Stimulated activated CD4-positive, alpha-beta T cell treated with anti-CD3 and anti-CD28 coated beads, TNF-alpha, amount 100 ng/mL, for 1 hour (primary cell): ENCODE measurements around the gene PLCB1.

Source experiments
- DNase-seq, 3 donors: peaks; one replicate each; pipeline ENCODE4 v3.0.0-alpha.2; 2020; ENCODE audit warnings: low read depth in 3 of 3, low spot score in 1 of 3

PLCB1 gene

DNA sequence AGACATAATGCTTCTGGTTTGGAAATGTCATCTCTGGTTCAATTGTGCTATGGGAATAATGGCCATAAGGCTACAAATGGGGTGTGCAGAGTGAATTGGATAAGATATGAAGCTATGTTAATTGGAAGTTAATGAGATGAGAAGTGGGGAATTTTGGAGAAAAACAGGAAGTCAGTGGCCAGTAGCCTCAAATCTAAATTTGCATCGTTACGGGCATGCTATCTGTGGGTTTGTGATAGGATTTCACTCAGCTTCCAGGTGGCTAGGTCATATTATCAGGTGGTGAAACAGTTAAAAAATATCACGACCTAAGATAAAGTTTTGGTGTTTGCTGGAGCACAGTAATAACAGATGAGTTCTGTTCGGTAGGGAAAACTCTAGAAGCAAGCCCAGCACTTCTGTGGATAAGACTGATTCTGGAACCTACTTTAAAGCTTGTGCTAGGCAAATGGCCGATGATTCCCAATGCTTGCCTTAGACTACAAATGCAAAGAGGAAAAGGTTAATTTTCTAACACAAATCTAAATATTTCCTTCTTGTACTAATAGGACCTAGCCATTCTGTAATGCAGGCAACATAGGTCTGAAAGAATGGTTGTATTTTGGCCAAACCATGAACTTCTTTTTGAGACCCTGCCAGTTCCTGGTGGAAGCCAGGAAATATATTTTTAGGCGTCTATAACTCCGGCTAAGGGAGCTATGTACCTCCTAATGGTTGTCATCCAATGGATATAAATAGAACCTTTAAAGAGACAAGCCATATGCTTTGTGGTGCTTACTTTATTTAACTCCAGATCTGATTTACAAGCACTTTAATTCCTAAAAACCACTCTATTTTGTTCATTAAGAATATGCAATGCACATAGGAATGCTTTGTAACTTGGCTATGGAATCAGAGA is 111.0 kb downstream of the PLCB1 start:
- DNase-seq: no peak

DNA sequence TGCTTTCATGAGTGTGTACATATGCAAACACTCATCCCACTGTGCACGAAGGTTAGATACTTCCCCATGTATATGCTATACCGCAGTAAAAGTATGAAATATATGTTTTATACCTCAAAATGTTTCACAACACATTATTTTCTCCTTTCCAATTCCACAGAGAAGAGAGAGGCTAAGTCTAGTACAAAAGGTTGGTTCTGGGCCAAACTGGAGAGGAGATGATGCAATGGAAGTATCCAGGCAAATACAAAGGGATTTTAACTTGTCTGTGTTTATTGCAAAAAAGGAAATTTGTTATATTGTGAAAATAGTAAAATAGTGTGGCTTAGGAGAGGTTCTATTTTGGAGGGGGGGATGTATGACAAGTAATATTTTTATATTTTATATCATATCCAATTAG is 112.6 kb downstream of the PLCB1 start:
- DNase-seq: no peak

DNA sequence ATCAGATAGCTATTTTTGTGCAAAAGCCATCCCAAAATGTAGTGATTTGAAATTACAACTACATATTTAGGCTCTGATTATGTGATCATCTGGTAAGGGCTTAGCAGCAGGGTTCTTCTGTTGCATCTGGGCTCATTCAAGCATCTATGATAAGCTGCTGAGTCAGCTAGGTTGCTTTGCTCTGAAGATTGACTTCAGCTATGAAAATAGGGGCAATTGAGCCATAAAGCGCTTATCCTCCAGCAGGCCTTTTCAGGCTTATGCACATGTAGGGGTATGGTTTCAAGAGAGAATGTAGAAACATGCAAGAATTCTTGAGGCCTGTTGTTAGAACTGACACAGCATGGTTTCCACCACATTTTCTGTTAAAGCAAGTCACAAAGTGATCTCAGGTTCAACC is 114.1 kb downstream of the PLCB1 start:
- DNase-seq: no peak

DNA sequence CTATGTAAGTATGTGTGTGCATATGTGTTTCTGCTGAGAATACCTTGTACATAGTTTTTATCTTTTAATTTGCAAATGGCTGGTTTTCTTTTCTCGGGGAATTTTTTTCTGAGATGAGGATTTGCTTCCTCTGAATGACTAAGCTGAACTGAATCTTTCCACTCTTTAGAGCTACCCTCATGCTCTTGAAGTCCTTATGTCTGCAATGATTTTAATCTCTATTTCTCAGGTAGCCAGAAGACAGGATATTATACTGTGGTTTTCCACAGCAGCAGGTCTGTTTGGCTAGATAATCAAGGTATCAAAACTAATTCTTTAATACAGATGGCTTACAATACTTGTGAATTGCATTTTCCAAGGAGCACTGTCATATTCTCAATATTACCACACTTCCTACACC is 114.7 kb downstream of the PLCB1 start:
- DNase-seq: no peak

DNA sequence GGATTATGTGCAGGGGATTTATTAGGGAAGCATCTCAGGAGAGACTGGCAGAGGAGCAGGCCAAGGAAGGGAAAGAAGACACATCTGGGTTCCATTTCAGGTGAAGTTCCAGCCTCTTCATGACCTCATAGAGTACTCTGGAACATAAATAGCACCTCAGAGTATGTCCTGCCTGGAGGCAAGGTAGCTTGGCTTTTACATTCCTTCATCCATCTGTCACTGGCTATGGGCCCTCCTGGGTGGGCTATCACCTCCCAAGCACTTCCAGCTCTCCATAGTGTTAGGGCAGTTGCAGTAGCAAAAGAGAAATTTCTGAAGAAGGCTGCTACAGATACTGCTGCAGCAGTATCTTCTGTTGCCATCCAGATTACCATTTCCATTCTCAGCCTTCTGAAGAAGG is 116.0 kb downstream of the PLCB1 start:
- DNase-seq: no peak

DNA sequence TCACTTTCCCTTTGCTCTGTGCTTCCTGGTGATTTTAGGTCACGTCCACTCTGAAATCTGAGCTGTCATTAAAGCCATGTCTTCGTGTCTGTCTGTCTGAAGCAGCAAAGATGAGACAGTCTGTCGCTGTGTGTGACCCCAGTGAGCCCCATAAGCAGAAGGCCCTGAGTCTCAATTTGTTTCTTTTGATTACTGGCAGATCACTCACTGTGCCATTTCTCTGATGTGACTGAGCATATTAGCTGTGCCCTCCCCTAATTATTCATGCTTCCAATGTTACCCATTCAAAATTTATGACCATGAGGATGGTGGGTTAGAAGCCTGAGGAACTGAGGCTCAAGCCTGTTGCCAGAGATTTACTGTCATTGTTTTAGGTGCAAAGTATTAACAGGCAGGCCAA is 117.6 kb downstream of the PLCB1 start:
- DNase-seq: no peak

DNA sequence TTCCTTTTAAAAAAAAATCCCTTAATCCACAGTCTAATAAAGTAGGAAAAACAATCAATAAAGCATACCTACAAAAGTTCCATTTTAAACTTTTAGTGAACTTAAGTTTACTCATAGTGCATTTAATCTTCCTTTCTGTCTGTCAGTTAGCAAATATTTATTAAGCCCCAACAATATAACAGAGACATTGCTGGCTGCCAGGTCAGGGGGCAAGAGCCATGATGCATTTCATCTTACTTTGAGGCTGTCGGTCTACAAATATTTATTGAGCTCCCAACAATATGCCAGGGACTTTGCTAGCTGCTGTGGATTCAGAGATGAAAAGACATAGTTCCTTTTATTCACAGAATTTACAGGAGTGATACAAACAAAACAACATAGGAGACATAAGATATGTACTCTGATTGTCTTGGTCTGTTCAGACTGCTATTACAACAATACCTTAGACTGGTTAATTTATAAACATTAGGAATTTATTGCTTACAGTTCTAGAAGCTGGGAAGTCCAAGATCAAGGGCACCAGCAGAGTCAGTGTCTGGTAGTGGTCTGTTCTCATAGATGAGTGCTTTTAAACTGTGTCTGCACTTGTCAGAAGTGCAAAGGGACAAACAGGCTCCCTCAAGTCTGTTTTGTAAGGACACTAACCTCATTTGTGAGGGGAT is 118.6 kb downstream of the PLCB1 start:
- no peak for DNase-seq

DNA sequence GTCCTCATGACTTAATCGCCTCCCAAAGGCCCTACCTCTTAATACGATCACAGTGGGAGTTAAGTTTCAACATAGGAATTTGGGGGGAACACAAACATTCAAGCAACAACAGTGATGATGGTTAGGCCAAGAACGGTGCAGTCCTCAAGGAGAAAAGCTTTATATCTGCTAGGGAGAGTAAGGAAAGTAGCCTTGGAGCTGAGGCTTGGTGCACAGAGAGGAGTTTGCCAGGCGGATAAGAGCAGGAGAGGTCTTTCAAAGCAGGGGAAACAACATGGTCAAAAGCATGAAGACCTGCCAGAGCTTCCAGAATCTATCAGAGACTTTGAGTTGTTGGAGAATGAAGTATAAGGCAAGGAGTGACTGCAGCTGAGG is 119.1 kb downstream of the PLCB1 start:
- DNase-seq: no peak

DNA sequence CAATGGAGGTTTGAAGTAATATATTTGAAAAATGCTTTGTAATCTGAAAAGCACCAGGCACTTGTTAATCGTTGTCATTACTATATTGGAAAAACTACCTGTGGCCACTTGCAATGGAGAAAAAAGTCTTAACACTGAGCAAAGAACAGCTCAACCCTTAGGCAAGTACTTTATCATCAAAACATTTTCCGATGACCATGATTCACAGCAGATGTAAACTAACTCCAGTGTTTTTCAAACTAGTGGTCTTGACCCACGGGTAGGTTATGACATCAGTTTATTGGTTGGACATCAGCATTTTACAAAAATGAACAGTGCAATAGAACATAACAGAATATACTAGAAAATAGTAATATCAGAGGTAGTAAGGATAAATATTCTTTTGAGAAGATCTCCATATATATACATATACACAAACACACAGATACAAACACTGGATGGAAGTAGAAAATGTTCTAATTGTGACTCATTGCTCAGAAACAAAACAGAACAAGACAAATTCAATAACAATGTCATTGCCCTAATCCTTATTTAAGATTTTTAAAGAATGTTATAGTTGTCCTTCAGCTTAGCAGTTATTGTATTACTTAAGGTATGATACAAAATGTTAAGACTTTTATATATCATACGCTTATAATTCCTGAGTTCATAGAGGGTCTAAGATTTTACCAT is 123.0 kb downstream of the PLCB1 start:
- DNase-seq: no peak

DNA sequence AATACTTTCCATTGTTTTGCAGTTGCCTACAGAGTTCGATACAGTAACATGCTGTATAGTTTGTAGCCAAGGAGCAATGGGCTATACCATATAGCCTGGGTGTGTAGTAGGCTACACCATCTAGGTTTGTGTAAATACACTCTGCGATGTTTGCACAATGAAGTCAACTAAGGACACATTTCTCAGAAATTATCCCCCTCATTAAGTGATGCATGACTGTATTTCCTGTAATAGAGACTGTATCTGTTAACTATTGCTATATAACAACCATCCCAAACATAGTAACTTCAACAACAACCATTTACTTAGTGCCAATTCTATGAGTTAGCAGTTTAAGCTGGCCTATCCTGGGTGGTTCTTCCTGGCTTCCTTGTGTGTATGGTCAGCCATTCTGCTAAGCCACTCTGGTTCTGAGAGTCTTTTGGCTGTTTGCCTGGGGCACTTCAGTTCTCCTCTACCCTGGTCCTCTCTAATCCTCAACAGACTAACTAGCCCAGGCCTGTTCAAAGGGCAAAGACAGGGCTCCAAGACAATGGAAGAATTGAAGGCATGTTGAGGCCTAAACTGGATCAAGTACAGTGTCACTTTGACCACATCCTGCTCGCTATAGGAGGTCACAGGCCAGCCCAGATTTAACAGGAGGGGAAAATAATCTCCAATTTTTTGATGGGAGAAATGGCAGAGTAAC is 124.0 kb downstream of the PLCB1 start:
- no peak for DNase-seq

DNA sequence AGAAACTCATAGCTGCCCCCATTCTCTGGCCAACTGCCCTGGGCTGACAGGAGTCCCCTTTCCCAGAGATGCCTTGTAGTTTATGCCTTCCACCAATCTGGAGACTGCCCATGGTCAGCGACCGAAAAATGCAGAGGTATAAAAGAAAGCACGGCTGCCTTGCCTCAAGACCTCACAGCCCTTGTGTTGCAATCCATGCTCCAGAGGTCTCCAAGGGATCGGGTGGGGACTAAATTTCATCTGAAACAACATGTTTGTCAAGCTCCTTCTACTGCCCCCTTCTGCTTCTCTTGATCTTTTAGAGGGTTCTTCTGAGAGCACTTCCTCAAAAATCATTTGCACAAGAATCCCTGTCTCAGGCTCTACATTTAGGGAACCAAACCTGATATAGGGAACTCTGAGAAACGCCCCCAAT is 128.8 kb downstream of the PLCB1 start:
- no peak for DNase-seq

DNA sequence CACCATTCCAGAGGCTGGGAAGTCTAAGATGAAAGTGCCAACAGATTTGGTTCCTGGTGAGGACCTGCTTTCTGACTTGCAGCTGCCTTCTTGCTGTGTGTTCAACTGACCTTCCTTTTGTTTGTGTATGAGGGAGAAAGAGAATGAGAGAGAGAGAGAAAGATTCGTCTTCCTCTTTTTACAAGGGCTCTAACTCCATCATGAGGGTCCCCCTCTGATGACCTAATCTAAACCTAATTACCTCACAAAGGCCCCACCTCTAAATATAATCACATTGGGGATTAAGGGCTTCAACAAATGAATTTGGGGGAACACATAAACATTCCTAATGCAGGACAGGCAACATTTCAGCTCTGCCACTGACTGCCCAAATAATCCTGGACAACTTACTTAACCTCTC is 130.7 kb downstream of the PLCB1 start:
- no peak for DNase-seq

DNA sequence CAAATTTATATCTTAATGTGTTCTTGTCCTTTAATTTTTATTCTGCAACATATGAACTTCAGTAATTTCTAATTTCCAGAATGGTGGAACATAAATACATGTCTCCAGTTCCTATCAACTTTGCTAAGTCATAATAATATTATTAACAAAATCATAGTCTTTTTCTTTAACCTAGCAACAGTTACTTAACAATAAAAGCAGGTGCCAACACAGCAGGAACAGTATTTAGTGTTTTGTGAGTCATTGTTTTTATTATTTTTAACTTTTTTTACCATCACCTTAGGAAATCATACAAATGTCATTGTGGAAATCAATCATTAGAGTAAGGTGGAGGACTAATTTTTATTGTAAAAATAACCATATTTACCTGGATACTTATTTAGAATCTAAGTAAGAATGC is 133.5 kb downstream of the PLCB1 start:
- no peak for DNase-seq

DNA sequence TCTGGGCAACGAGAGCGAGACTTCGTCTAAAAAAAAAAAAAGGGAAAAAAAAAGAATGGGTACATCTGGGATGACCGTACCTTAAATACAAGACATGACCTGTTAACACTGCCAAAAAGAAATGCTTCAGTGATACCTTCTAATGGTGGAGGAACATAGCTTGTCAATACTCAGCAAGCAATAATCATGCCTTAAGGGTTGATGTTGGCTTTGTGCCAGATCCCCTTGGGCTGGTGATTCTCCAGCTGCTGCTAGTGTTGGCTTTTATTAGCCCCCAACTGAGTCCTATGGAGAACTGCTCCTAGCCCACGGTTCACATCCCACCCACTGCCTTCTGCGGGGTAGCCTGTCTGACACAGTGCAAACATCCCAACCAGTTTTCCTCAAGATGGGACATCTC is 134.9 kb downstream of the PLCB1 start:
- DNase-seq: no peak

DNA sequence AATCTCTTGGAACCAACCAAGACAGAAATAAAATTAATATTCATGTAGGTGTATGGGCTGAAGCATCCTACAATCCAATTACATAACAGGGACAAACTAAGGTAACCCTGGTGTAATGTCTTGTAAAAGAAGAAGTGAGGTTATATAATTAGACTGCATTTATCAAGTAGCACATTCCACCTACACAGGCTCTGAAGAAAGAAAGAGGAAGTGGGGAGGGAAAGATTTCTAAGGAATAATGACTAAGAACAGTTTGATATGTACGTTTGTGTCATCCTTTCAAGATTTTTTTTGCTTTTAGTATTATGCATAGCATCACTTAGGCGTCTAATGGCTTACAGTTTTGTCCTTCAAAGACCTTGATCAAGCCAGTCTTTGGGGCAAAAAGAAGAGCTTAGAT is 139.7 kb downstream of the PLCB1 start:
- no peak for DNase-seq

DNA sequence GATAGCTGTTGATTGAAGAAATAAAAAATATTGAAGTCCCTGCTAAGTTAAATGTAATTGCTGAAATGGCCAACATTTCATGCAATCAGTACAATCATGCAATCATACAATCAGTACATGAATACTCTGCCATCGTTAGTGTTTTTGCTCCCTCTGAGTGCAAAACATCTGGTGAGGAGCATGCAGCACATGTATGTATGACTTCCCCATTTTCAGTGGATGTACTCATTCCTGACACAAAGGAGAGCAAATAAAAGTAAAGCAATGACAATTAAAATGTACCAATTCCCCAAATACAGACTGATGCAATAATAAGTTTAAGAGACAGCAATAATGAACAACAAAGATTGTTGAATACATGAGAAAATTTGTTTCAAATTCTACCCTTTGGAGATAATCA is 140.7 kb downstream of the PLCB1 start:
- no peak for DNase-seq

DNA sequence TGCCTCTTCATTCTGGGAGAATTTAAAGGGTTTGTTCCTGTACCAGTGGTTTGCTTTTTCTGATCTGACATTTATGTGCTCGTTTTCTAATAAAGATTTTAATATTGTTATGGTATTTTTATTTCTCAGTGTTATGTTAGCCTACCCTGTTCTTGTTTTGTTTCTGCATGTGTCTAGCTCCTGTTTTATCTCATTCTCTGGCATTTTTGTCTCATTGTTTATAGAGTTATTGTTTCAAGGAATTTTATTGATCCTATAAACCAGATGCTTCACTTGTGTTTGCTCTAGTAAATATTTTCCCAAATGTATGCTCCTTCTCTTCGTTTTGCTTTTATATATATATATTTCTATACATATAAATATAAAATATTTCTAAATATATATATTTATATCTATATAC is 152.8 kb downstream of the PLCB1 start:
- DNase-seq: no peak

DNA sequence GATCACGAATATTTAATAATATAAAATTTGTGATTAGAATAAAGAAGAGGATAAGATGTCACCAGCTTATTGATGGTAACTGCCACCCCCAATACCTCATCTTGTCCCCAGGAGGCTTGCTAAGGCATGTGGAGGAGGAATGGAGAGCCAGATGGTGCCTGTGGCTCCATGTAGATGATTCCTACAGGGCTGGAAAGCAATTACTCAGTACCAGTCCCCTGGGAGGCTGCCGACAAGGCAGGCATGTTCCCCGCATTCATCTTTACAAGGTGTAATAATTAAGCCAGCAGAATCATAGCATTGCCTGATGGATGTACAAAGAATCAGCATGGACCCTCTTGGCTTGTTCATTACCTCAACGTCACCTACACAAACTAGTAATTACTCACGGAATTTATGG is 155.3 kb downstream of the PLCB1 start:
- no peak for DNase-seq

DNA sequence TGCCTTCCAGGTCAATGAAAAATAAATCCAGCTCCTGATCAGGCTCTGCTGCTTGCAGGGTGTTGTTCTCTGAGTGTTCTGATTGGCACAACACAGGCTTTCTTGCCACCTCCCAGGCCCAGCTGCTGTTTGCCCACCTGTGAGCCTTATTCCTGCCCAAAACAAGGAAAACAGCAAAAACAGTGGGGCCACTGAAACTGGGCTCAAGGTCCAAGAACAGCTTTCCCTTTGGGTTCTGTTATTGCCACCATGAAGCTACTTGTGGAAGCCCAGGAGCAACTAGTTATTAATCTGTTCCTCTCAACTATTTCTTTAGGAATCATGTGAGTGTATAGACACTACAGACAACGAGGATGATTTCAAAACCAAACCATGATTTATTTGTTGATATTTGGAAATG is 159.1 kb downstream of the PLCB1 start:
- DNase-seq: no peak

DNA sequence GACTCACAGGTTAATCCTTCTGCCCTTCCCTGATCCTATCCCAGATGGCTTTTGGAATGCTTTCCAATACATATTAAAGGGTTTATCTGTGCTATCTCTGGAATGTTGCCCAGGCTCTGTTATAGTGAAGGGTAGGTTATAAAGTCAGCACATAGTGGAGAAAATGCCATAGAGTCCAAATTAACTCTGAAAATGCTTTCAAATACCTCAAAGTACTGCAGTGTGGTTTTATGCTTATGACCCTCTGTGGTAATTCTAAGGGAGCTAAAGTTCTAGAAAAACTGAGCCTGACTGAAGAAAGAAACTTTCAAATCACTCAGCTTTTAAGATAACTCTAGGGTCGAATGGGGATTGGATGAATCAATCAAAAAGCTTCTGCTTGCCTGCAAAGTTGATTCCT is 159.8 kb downstream of the PLCB1 start:
- DNase-seq: no peak

DNA sequence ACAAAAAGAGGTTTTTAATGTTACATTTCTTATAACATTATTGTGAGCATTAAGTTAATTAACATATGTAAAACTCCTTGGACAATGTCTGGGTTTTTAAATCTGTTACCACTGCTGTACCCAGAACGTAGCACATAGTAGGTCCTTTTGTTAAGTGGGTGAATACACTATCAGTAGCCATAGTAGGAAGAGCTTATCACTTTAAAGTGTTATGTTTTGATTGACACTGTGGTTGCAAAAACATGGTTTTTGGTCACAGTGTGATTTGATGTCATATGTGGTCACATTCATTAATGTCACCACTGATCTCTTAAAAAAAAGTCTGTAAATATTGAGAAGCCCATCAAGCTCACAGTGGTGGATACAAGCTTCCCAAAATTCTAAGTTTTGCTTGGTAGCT is 160.7 kb downstream of the PLCB1 start:
- no peak for DNase-seq

DNA sequence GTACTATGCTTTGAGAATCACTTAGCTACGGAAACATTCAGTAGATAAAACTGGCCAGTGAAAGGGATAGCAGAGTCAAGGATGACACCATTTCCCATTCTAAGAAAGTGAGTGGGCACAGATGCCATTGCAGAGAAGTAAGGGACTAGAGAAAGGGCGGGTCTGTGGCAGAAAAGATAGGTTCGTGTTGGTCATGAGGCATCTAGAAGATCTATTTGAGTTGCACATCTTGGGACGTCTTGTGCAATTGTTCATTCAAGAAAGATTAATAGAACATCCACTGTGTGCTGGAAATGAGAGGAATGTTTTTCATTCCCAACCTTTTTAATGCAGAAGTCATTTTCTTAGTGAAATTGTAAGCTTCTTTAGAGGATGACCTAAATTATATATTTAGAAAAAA is 161.7 kb downstream of the PLCB1 start:
- DNase-seq: no peak
